ENCODE results near the gene SLC25A34.
"Not testable (repeated sequence)": the region's sequence is repeated elsewhere in the genome, so short reads cannot be mapped to it uniquely, and the experiment has no call there.

The SLC25A34 gene

GRCh38 chr1:15736038-15736891, at the start of gene SLC25A34:
SLC25A34 (plus strand) TSS chr1:15736258; CDS start chr1:15736486, 228 bp downstream.
- no peak for DNase-seq (ENCODE audit: low read depth)

GRCh38 chr1:15687446-15687845, 48.6 kb upstream of the SLC25A34 start:
- DNase-seq (ENCODE audit: low read depth), result no peak

- DNase-seq (ENCODE audit: low read depth), result no peak
Measured at GRCh38 chr1:15690317-15690716, 45.7 kb upstream of the SLC25A34 start.

GRCh38 chr1:15691434-15692032, 44.5 kb upstream of the SLC25A34 start:
- DNase-seq (ENCODE audit: low read depth), result no peak

- no peak for DNase-seq (ENCODE audit: low read depth)
Measured at GRCh38 chr1:15692121-15692682, 43.9 kb upstream of the SLC25A34 start.

GRCh38 chr1:15693371-15693770, 42.7 kb upstream of the SLC25A34 start:
- DNase-seq (ENCODE audit: low read depth), result no peak

GRCh38 chr1:15696956-15697521, 39.0 kb upstream of the SLC25A34 start:
- no peak for DNase-seq (ENCODE audit: low read depth)

GRCh38 chr1:15698201-15698600, 37.9 kb upstream of the SLC25A34 start:
- no peak for DNase-seq (ENCODE audit: low read depth)

GRCh38 chr1:15699321-15699720, 36.7 kb upstream of the SLC25A34 start:
- DNase-seq (ENCODE audit: low read depth), result not testable (repeated sequence)

GRCh38 chr1:15700508-15700907, 35.5 kb upstream of the SLC25A34 start:
- DNase-seq (ENCODE audit: low read depth), result no peak

GRCh38 chr1:15701784-15702183, 34.3 kb upstream of the SLC25A34 start:
- DNase-seq (ENCODE audit: low read depth), result no peak

GRCh38 chr1:15702722-15703550, 33.1 kb upstream of the SLC25A34 start:
- DNase-seq (ENCODE audit: low read depth), result no peak

- DNase-seq (ENCODE audit: low read depth), result no peak
Measured at GRCh38 chr1:15703562-15703961, 32.5 kb upstream of the SLC25A34 start.

- DNase-seq (ENCODE audit: low read depth), result no peak
Measured at GRCh38 chr1:15704526-15705183, 31.4 kb upstream of the SLC25A34 start.

- no peak for DNase-seq (ENCODE audit: low read depth)
Measured at GRCh38 chr1:15705184-15705566, 30.9 kb upstream of the SLC25A34 start.

- no peak for DNase-seq (ENCODE audit: low read depth)
Measured at GRCh38 chr1:15706751-15707150, 29.3 kb upstream of the SLC25A34 start.

- no peak for DNase-seq (ENCODE audit: low read depth)
Measured at GRCh38 chr1:15707239-15707925, 28.7 kb upstream of the SLC25A34 start.

- no peak for DNase-seq (ENCODE audit: low read depth)
Measured at GRCh38 chr1:15708486-15709137, 27.4 kb upstream of the SLC25A34 start.

- no peak for DNase-seq (ENCODE audit: low read depth)
Measured at GRCh38 chr1:15709226-15709625, 26.8 kb upstream of the SLC25A34 start.

GRCh38 chr1:15712168-15712567, 23.9 kb upstream of the SLC25A34 start:
- DNase-seq (ENCODE audit: low read depth), result no peak
